Activated T-cell treated with anti-CD3 and anti-CD28 coated beads, Interleukin-2, amount 50 U/mL, for 1 hour (primary cell): Measurements from ENCODE around the gene SUSD1.

ENCODE experiments used
- DNase-seq: peaks from one replicate; pipeline ENCODE4 v3.0.0-alpha.2; 2020

SUSD1 gene

GRCh38 chr9:112007575-112008240, 167.4 kb downstream of the SUSD1 start:
- no peak for DNase-seq

GRCh38 chr9:112006361-112007020, 168.6 kb downstream of the SUSD1 start:
- no peak for DNase-seq

DNA sequence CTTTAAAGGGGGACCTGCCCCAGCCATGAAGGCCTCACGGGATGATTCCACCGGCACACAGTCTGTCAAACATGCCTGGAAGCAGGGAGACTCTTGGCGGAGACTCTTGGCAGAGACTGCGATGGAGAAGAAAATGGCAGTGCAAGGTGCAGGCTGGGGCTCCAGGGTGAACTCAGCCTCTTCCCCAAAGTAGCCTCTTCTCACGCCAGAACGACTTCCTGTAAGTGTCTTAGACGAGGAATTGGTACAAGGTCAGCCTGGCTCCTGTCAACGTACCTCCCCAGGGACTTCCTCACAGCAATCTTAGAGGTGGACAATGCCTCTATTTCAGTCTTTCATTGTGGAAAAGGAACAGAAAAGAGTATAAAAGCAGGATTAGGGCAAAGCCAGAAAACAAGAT, 169.2 kb downstream of the SUSD1 start:
- no peak for DNase-seq

- no peak for DNase-seq
Measured at GRCh38 chr9:112003538-112003937, 171.6 kb downstream of the SUSD1 start.

- DNase-seq, result peak; percentile 33
Measured at GRCh38 chr9:112002847-112003457, 172.1 kb downstream of the SUSD1 start.

- no peak for DNase-seq
Measured at GRCh38 chr9:112002131-112002846, 172.8 kb downstream of the SUSD1 start.

DNA sequence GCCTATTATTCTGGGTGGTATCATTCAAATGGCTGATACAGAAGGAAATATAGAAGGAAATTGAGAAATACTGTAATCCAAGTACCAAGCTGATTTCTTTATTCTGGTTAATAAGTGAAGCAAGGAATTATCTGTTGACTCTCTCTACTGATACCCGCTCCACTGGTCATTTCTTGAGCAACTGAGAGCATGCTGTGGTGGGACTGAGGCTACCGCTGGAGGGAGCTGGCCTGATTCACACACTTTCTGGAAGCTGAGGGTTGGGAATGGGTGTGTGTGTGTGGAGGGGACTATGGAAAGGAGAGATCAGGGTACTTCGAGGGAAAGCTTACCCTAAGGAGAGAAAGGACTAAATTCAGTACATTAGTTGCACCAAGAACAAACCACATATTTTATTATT, 174.4 kb downstream of the SUSD1 start:
- no peak for DNase-seq

- DNase-seq, result no peak
Measured at GRCh38 chr9:111999319-111999718, 175.8 kb downstream of the SUSD1 start.

GRCh38 chr9:111997831-111998230, 177.3 kb downstream of the SUSD1 start:
- no peak for DNase-seq

DNA sequence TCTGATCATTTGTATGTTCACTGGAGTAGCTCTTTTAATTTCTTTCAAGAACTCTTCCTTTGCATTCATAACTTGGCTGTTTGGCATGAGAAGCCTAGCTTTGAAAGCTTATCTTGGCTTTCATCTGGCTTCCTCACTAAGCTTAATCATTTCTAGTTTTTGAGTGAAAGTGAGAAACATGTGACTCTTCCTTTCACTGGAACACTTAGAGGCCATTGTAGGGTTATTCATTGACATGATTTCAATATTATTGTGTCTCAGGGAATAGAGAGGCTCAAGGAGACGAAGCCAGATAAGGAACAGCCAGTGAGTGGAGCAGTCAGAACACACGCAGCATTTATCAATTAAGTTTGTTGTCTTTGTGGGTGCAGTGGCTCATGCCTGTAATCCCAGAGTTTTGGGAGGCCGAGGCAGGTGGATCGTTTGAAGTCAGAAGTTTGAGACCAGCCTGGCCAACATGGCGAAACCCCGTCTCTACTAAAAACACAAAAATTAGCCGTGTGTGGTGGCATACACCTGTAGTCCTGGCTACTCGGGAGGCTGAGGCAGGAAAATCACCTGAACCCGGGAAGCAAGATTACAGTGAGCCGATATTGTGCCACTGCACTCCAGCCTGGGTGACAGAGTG, 180.2 kb downstream of the SUSD1 start:
- no peak for DNase-seq

- no peak for DNase-seq
Measured at GRCh38 chr9:111993319-111993718, 181.8 kb downstream of the SUSD1 start.

DNA sequence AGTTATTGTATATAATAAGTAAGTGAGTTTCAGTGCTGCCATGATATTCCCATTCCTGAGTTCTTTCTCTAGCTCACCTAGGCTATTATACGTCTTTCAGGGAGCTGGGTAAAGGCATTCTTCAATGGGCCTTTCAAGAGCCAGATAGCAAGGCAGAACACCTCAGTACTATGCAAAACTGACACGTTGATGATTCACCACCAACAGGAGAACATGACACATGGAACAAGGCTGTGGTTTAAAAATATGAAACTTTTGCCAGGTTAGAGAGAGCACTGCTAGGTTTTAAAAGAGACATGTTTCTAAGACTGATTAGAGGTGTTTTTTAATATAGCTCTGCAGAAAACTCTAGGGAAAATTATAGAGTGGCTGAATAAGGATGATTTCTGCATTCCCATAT, 182.6 kb downstream of the SUSD1 start:
- no peak for DNase-seq

- DNase-seq, result no peak
Measured at GRCh38 chr9:111991179-111991578, 183.9 kb downstream of the SUSD1 start.
